HUES6 (cell line): ENCODE data around the gene PFKFB4.

Source experiments
- H3K27ac ChIP-seq: 2 replicates; pipeline ENCODE4 v1.7.0; 2013; ENCODE audit warnings: low read depth, mild to moderate bottlenecking, low read length, inconsistent platforms
- H3K27me3 ChIP-seq: 2 replicates; pipeline ENCODE4 v1.6.1; 2013; ENCODE audit warnings: low read length; ENCODE audit not compliant: control insufficient read depth, insufficient read depth
- H3K36me3 ChIP-seq: 2 replicates; pipeline ENCODE4 v1.6.1; 2013; ENCODE audit warnings: low read length; ENCODE audit not compliant: control insufficient read depth, insufficient read depth
- H3K4me1 ChIP-seq: 2 replicates; pipeline ENCODE4 v1.6.1; 2013; ENCODE audit warnings: low read length; ENCODE audit not compliant: control insufficient read depth, insufficient read depth
- H3K4me3 ChIP-seq: 2 replicates; pipeline ENCODE4 v1.5.1; 2013; ENCODE audit warnings: low read depth, low read length
- H3K9ac ChIP-seq: one replicate; pipeline ENCODE4 v1.6.1; 2013; ENCODE audit warnings: mild to moderate bottlenecking, low read length
- H3K9me3 ChIP-seq: 2 replicates; pipeline ENCODE4 v1.6.1; 2013; ENCODE audit warnings: low read depth, low read length; ENCODE audit not compliant: control insufficient read depth, insufficient read depth

PFKFB4 gene

DNA sequence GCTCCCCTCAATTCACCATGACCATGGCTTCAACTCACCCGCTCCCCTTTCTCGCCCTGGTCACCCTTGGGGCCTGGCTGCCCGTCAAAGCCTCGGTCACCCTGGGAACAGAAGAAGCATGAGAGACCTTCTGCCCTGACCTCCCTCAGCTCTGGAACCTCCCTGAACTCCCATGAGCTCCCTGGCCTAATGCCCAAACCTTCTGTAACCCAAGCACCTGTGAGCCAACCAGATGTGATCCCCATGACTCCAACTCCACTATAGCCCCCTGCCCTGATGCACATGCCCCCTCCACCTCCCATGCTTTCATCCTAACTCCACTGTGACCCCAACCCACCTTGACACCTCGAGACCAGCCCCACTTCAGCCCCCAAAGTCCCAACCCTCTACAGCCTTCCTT is 10.5 kb upstream of the PFKFB4 start:
- Histone ChIP-seq H3K4me3 (no peak overlapping the region), H3K9ac (no peak overlapping the region), H3K36me3 (peaks cover 88% of the 10 kb centered on the region), H3K9me3 (no peaks in the 10 kb centered on the region), H3K27ac (no peak overlapping the region), H3K27me3 (no peaks in the 10 kb centered on the region), H3K4me1 (peaks cover 15% of the 10 kb centered on the region; the same call in 1 of the 2 replicates)

DNA sequence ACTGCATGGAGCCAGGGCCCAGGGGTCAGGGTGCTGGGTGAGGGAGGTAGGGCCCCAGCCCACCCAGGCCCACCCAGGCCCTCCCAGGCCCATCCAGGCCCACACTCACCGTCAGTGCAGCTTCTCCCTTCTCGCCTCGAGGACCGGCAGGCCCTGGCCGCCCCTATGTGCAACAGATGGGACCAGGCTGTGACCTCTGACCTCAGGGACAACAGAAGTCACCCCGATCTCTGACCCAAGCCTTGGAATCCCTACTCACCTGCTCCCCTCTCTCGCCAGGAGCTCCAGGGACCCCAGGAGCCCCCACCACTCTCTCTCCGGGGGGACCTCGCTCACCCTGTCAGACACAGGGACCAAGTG is 9.8 kb upstream of the PFKFB4 start:
- Histone ChIP-seq H3K4me3 (no peak overlapping the region), H3K9ac (no peak overlapping the region), H3K9me3 (no peaks in the 10 kb centered on the region), H3K27me3 (no peaks in the 10 kb centered on the region), H3K4me1 (peaks cover 20% of the 10 kb centered on the region), H3K36me3 (peaks cover 83% of the 10 kb centered on the region), H3K27ac (no peak overlapping the region)

DNA sequence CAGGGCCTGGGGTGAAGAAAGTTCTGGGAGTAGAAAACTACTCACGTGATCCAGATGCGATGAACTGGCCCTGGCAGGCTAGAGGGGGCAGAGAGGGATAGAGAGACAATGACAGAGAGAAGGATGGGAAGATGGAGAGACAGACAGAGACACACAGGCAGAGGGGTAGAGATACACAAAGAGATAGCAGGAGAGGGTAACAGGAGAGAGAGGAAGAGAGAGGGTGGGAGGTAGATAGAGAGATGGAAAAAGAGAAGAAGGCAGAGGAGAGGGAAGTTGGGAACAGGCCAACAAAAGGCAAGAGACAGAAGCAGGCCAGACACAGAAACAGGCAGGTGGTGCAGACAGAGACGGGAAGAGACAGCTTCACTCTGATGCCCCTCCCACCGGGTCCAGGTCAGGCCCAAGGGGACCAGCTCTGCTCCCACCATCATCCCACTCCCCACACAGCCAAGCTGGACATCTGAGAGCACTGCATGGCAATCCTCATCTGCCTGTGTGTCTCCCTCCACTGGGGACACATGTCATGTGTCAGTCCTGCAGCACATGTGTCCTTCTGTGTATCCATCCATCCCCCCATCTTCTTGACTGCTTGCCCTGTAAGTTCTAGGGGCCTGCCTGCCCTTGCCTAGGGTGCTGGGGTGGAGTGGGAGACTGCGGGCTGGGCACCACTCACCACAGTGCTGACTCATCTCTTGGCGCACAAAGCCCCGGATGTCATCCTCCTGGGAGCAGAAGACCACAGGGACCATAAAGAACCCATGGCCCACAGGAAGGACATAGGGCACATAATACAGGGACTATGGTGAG is 9.2 kb upstream of the PFKFB4 start:
- Histone ChIP-seq H3K27ac (no peak overlapping the region), H3K27me3 (no peaks in the 10 kb centered on the region), H3K9ac (no peak overlapping the region), H3K36me3 (peaks cover 77% of the 10 kb centered on the region), H3K4me1 (peaks cover 26% of the 10 kb centered on the region), H3K9me3 (no peaks in the 10 kb centered on the region), H3K4me3 (no peak overlapping the region)

DNA sequence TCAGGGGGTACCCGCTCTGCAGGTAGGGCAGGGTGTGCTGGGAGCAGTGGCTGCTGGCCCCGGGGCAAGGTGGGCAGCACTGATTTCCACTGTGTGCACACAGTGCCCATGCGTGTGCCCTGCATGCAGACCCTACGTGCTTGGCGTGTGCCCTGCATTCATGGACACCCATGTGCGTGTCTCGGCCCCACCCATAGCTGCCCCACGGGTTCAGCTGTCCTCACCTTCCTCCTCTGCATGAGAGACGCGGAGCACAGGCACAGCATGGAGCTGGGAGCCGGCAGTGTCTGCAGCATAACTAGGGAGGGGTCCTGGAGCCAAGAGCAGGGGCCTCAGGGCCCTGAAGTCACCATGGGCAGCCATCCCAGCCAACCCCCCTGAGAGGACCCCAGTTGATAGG is 8.6 kb upstream of the PFKFB4 start:
- no peaks in the 10 kb centered on the region for H3K9me3 ChIP-seq
- peaks cover 32% of the 10 kb centered on the region for H3K4me1 ChIP-seq
- H3K27ac ChIP-seq, result no peak overlapping the region
- no peak overlapping the region for H3K4me3 ChIP-seq
- peaks cover 71% of the 10 kb centered on the region for H3K36me3 ChIP-seq
- H3K27me3 ChIP-seq, result no peaks in the 10 kb centered on the region
- no peak overlapping the region for H3K9ac ChIP-seq

DNA sequence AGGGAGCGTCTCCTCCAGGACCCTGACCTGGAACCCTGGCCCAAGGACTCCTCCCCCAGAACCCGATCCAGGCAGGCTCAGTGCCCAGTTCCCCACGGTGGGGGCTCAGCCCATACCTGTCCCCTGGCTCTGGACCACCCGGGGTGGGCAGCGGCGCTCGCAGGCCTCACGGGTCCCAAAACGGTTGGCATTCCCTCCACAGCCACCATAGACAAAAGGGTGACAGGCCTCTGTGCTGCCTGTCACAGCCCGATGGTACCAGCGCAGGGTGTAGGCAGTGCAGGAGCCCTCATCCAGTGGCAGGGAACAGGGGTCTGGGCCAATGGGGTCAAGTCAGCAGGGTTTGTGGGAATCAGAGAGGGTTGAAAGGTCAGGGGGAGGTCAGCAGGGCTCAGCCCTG is 8.1 kb upstream of the PFKFB4 start:
- peak overlapping the region; percentile 44; the same call in 1 of the 2 replicates for H3K27ac ChIP-seq

DNA sequence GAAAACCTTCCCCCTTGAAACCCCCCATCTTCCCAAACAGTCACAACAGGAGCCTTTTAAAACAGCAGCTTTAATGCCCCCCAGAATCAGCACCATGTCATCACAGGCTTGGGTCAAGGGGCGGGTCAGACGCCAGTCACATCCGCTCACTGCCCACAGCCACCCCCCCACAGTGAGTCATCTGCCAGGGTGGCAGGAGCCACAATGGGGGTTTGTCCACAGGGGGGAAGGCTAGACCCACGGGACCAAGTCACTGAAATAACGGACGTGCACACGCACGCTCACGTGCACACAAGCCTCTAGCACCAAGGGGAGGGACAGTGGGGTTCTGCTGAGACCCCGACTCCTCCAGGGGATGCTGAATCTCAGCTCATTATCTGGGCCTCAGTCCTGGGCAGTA is 7.4 kb upstream of the PFKFB4 start:
- Histone ChIP-seq H3K9ac (no peak overlapping the region), H3K4me1 (peaks cover 39% of the 10 kb centered on the region), H3K27ac (no peak overlapping the region; the same call in 1 of the 2 replicates), H3K9me3 (no peaks in the 10 kb centered on the region), H3K36me3 (peaks cover 60% of the 10 kb centered on the region), H3K4me3 (no peak overlapping the region), H3K27me3 (no peaks in the 10 kb centered on the region)

More for the DNA sequence above, 8.1 kb upstream of the PFKFB4 start:
- Histone ChIP-seq H3K36me3 (peaks cover 66% of the 10 kb centered on the region), H3K9ac (no peak overlapping the region), H3K4me1 (peaks cover 36% of the 10 kb centered on the region), H3K9me3 (no peaks in the 10 kb centered on the region), H3K27me3 (no peaks in the 10 kb centered on the region), H3K4me3 (no peak overlapping the region)

DNA sequence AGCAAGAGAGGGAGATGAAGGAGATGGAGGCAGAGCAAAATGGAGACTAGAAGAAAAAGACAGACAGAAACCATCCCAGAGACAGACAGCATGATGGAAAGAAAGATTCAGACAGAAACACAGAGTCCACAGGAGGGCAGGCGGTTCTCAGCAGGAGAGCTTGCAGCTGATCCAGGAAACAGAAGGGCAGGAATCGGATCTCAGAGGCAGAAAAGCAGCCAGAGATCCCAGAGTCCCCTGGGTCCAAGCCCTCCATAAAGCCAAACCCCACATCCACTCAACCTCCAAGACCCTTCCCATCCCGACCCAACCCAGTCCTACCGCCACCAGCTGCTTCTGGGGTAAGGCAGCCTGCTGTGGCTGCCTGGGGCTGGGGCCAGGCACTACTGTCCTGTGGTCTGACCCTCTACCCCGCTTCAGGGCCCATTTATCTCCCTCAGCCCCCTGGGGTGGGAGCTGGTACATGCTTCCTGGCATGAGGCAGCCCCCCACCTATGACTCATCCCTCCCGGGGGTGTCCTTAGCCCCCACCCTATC is 6.8 kb upstream of the PFKFB4 start, which contains the start of gene UCN2:
Gene UCN2, minus strand, starts transcription at position 400 of the 537 bp plus-strand sequence. CDS start 657 bp downstream, outside the sequence.
- H3K27me3 ChIP-seq, result no peaks in the 10 kb centered on the region
- peaks cover 43% of the 10 kb centered on the region for H3K4me1 ChIP-seq
- H3K27ac ChIP-seq, result peak within 1 kb of the TSS; percentile 44; the same call in 1 of the 2 replicates
- peaks cover 54% of the 10 kb centered on the region for H3K36me3 ChIP-seq
- no peak within 1 kb of the TSS for H3K4me3 ChIP-seq
- H3K9me3 ChIP-seq, result no peaks in the 10 kb centered on the region
- H3K9ac ChIP-seq, result peak within 1 kb of the TSS; percentile 34

DNA sequence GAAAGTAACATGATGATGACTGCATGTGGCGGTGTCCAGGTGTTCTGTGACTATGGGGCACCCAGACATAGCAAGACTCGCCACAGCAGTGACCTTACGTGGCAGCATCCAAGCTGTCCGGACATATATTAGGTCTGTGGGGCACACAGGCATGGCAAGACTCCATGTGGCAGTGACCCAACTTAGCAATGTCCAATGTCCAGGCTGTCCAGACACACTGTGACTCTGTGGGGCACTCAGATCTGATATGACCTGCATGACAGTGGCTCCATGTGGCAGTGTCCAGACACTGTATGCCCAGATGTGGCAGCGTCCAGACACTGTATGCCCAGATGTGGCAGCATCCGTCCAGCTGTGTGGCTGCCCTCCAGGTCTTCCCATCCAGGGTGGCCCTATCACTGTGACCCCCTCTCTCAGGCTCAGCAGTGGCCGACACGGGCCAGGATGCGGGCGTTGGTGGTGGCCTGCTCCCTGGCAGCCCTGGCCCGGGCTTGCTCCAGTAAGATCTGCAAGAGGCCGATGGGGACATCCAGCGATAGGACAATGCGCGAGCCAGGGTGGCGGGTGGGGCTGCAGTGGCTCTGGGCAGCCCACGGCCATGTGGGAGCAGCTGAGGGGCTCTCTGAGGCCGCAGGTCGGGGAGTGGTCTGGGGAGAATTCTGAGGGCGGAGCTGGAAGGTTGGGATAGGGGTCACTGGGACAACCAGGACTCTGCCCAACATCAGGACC is 5.9 kb upstream of the PFKFB4 start:
- H3K4me3 ChIP-seq, result no peak overlapping the region
- H3K9ac ChIP-seq, result no peak overlapping the region
- peaks cover 45% of the 10 kb centered on the region for H3K36me3 ChIP-seq
- H3K4me1 ChIP-seq, result peaks cover 49% of the 10 kb centered on the region
- H3K27me3 ChIP-seq, result no peaks in the 10 kb centered on the region
- no peak overlapping the region for H3K27ac ChIP-seq
- H3K9me3 ChIP-seq, result no peaks in the 10 kb centered on the region

DNA sequence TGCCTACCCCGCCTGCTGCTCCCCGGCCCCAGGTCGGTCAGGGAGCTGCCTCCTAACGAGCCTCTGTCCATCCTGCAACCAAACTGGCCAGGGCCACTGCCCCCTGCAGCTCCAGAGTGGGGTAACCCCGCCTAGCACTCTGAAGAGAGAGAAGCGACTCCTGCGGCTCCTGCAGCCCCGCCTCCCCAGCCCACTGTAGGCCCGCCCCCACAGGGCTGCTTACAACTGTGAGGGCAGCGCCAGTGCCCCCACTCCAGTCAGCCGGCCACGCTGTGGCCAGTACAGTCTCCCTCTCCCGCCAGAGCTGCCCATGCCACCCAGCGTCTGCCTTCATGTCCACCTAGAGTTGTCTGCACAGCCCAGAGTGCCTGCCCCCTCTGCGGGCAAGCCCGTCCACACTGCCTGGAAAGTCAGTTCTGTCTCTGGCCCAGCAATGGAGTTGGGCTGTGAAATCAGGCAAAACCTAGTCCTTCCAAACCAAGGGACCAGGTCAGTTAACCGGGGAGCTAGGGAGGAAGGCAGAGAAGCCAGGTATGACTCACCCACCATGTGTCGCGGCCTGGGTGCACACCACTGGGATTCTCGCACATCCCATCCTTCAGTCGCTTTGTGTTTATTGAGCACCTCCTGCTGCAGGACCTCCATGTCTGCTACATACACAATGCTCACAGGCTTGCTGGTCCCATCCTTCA is 4.6 kb upstream of the PFKFB4 start:
- Histone ChIP-seq H3K4me3 (peak overlapping the region; percentile 14; the same call in 1 of the 2 replicates), H3K27ac (no peak overlapping the region), H3K9me3 (no peaks in the 10 kb centered on the region), H3K4me1 (peaks cover 49% of the 10 kb centered on the region), H3K36me3 (peaks cover 31% of the 10 kb centered on the region), H3K27me3 (no peaks in the 10 kb centered on the region), H3K9ac (peak overlapping the region; percentile 54)

DNA sequence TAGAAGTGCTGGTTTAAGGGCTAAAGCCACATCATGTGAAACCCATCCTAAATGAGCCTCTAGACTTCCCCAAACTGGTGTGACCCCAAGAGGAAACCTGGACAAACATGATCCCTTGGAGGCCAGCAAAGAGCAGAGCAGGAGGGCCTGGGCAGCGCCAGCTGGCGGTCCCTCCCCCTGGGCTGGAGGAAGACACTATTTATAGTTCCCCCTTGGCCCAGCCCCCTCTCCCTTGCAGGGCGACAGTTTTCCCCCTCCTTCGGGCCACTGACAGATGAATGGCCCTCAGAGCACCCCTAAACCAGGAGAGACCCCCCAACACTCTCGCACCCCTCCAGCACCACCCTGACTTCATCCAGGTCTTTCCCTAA is 4.0 kb upstream of the PFKFB4 start:
- Histone ChIP-seq H3K4me1 (peaks cover 49% of the 10 kb centered on the region), H3K27me3 (no peaks in the 10 kb centered on the region), H3K9ac (no peak overlapping the region), H3K4me3 (peak overlapping the region; percentile 14; the same call in 1 of the 2 replicates), H3K9me3 (no peaks in the 10 kb centered on the region), H3K27ac (no peak overlapping the region), H3K36me3 (peaks cover 26% of the 10 kb centered on the region)
